Gastrocnemius medialis (tissue), 4 donors: ENCODE measurements around the gene ZC3H18.

Experiments used
- CTCF ChIP-seq, 5 experiments: fragments of 450-650 bp in 3 of 5; fragments of 200-600 bp in 2 of 5; sonication (generic) in 2 of 5; IDR thresholded peaks in 4 of 5; conservative IDR thresholded peaks in 1 of 5; 1 replicate in 4 of 5; 2 replicates in 1 of 5; pipeline ENCODE4 v1.5.1; 2016 to 2019; ENCODE audit warnings: antibody characterized with exemption in 5 of 5, mild to moderate bottlenecking in 3 of 5, moderate library complexity in 3 of 5
- POLR2A ChIP-seq, 2 donors: fragments of 450-650 bp; IDR thresholded peaks; one replicate each; pipeline ENCODE4 v1.6.1; 2017; ENCODE audit warnings: antibody characterized with exemption in 2 of 2, mild to moderate bottlenecking in 2 of 2, moderate library complexity in 2 of 2

DNA sequence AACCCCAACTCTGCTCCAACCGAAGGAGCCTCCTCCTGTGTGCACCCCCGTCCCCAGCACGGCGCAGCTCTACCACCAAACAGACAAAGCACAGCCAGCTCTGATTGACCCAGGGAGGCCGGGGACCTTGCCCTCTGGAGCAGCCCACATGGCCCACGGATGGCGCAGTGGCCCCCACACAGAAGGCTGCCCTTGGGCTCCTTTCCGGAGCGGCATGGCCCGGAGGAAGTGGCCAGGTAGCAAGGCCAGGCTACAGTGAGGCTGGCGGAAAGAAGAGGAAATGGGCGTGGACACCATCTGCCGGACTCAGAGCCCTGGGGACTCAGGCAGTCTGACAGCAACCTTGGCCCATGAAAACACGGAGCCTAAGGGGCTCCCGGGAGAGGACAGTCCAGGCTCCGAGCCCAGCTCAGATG, 19.9 kb upstream of the ZC3H18 start:
- TF ChIP-seq POLR2A (IDR thresholded peaks at IDR 0.05) (no peak), CTCF (IDR thresholded peaks at IDR 0.05 in 4 of 5, conservative IDR thresholded peaks at IDR 0.05 in 1 of 5) (no peak)
